IPS-18c (cell line): ENCODE measurements around the gene ATP7B.

Experiments
- H3K4me3 ChIP-seq: 2 replicates; pipeline ENCODE4 v1.7.0; 2013; ENCODE audit warnings: low read depth, mild to moderate bottlenecking, low read length, moderate library complexity; ENCODE audit not compliant: insufficient read depth
- H3K9me3 ChIP-seq: one replicate; pipeline ENCODE4 v1.6.1; 2013; ENCODE audit warnings: mild to moderate bottlenecking, low read length, moderate library complexity; ENCODE audit not compliant: control insufficient read depth, insufficient read depth

ATP7B gene

DNA sequence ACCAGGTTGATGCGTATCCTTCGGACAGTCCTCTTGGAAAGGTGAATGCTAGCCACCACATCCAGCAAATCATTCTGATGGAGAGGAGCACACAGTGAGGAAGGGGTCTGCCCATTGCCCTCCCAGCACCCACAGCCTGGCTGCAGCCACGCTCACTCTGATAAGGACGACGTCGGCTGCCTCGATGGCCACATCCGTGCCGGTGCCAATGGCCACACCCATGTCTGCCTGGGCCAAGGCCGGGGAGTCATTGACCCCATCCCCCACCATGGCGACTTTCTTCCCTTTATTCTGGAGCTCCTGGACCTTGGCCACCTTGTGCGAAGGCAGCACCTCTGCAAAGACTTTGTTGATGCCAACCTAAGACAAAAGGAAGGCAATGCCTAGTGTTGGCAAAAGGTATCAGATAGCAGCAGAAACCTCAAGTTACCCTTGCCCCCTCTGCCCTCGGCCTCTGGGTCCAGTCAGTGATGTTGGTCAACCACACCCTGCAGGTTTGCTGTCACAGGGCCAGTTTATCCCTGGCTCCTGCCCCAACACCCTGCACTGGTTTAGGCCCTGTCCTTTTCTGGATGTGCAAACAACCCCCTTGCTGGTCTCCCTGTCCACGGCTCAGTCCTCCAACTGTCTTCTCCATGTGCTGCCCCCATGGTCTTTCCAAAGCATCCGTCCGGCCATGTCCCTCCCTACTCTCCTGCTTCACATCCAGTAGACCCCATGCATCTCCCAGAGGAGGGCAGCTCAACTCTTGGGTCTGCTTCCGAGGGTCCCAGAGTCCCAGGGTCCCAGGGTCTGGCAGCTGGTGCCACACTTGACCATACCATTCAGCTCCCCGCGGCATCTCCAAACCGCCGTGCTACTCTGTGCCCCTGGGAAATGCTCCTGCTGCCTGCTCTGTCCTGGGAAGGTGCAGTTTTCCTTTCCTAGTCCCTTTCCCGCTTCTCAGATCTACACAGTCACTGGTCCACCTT is 73.6 kb downstream of the ATP7B start:
- Histone ChIP-seq H3K9me3 (no peaks in the 10 kb centered on the region), H3K4me3 (no peak overlapping the region)

- Histone ChIP-seq H3K9me3 (no peaks in the 10 kb centered on the region), H3K4me3 (no peak overlapping the region)
Measured at GRCh38 chr13:51935326-51936171, 75.7 kb downstream of the ATP7B start.

GRCh38 chr13:51934461-51935087 is 76.7 kb downstream of the ATP7B start:
- H3K4me3 ChIP-seq: no peak overlapping the region
- no peaks in the 10 kb centered on the region for H3K9me3 ChIP-seq

GRCh38 chr13:51933466-51934058 is 77.7 kb downstream of the ATP7B start:
- H3K9me3 ChIP-seq: no peaks in the 10 kb centered on the region
- H3K4me3 ChIP-seq: no peak overlapping the region

- Histone ChIP-seq H3K9me3 (no peaks in the 10 kb centered on the region), H3K4me3 (no peak overlapping the region)
Measured at GRCh38 chr13:51932231-51932630, 79.0 kb downstream of the ATP7B start.

DNA sequence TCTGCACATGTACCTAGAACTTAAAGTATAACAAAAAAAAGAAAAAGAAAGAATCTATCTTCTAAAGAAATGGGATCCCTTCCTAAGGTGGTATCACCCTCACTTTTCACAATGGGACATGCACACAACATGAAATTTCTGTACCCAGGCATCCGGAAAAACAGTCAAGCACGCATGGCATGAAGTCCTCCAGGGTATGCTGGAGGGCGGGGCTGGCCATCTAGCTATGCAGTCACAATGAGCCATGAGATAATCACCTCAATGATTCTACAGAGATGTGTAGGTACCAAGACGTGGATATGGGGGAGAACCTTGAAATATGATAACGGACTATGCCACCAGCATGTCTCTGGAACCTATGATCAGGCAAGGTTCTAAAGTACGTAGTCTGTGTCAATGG is 79.6 kb downstream of the ATP7B start:
- no peaks in the 10 kb centered on the region for H3K9me3 ChIP-seq
- no peak overlapping the region for H3K4me3 ChIP-seq

DNA sequence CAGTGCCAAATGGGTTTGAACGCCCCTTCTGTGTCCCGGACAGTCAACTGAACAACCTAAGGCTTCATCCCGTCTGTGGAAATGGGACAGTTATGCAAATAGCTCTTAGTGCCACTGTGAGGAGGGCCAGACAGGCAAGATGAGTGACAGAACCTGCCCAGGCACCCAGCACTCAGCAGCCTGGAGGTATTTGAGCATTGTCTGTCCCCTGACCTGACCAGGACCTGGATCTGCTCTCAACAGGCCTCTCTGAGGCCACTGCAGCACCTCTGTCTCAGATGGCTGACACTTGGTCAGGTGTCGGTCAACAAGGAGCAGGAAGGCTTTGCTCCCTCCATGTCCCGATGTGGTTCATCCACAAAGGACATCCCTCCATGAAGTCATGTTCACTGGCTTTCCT is 81.6 kb downstream of the ATP7B start:
- Histone ChIP-seq H3K9me3 (no peaks in the 10 kb centered on the region), H3K4me3 (no peak overlapping the region)

DNA sequence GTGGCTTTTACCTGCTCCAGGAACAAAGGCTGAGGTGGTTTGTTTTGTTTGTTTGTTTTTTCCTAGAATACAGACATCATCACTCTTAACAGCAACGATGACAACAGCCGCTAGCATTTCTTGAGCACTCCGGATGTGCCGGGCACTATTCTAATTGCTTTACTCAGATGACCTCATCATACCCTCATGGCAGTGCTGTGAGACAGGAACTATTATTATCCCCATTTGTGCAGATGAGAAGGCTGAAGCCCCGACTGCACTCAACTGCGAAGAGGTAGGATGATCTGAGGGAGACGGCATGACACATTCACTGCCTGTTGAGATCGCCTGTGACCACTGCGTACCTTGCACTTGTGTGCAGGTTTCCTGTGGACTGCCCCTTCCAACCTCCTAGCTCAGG is 83.0 kb downstream of the ATP7B start:
- no peaks in the 10 kb centered on the region for H3K9me3 ChIP-seq
- no peak overlapping the region for H3K4me3 ChIP-seq

GRCh38 chr13:51927129-51927528 is 84.1 kb downstream of the ATP7B start:
- H3K9me3 ChIP-seq: no peaks in the 10 kb centered on the region
- no peak overlapping the region for H3K4me3 ChIP-seq

DNA sequence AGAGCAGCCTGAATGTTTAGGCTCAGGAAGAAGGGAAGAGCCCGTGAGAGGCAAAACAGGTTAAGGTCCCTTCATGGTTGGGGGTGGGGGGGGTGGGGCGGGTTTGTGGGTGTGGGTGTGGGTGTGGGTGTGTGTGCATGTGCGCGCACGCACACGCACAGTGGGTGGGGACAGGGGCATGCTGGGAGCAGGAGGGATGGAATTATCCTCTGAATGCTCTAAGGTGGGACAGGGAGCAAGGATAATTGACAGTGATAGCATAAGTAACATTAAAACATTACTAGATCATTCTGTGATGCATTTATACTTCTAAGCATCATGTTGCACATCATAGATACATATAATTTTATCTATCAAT is 84.7 kb downstream of the ATP7B start:
- Histone ChIP-seq H3K4me3 (no peak overlapping the region), H3K9me3 (no peaks in the 10 kb centered on the region)

- H3K4me3 ChIP-seq: no peak overlapping the region
- H3K9me3 ChIP-seq: no peaks in the 10 kb centered on the region
Measured at GRCh38 chr13:51925865-51926527, 85.3 kb downstream of the ATP7B start.

DNA sequence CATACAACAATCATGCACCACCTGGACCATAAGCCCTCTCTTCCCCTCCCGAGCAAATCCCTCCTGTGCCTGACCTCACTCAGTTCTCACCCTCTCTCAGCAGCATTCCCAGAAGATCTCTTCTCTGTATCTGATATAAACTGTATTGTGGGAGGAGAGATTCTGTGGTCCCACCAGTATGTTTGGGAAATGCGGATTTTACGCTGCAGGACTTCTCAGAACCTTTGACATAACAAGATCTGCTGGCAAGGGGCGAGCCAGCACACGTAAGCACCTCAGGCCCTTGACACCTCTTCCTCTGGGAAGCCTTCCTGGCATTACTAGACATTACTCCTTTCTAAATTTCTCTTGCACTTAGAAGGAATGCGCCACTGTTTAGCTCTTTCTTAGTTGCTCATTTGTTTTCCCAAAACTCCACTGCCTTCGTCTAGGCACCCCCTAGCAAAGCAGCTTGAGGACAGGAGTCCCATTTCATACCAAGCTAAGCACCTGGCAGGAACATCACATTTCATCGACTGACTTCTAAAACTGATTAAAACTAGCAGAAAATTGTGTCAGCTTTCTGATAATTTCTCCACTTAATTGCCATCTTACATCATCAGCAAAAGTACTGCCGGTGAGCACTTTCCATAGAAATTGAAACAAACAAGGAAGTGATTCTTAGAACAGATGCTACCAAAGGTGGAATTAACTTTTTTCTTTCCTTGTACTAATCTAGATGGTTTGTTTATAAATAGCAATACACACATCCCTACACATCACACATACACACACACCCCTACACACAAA is 86.3 kb downstream of the ATP7B start:
- no peaks in the 10 kb centered on the region for H3K9me3 ChIP-seq
- H3K4me3 ChIP-seq: no peak overlapping the region

DNA sequence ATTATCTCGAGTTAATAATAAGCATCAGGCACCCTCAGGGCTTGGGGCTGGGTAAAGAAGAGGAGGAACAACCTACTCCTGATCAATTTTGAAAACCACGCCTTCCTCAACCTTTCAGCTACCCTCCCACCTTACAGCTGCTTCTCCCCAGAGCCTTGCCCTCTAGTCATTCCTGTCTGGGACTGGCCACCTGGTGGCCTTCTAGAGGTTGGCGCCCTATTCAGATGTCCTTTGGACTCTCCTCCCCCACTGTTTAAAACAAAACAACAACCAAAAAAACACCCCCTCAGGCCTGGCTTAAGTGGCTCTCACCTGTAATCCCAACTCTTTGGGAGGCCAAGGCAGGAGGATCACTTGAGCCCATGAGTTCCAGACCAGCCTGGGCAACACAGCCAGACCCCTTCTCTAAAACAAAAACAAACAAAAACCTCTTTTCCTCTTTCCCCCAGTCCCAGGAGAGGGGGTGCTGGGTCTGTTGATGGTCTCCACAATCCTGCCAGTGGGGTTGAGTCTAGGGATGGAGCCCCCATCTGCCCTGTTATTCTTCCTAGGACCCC is 87.2 kb downstream of the ATP7B start:
- H3K9me3 ChIP-seq: no peaks in the 10 kb centered on the region
- no peak overlapping the region for H3K4me3 ChIP-seq

DNA sequence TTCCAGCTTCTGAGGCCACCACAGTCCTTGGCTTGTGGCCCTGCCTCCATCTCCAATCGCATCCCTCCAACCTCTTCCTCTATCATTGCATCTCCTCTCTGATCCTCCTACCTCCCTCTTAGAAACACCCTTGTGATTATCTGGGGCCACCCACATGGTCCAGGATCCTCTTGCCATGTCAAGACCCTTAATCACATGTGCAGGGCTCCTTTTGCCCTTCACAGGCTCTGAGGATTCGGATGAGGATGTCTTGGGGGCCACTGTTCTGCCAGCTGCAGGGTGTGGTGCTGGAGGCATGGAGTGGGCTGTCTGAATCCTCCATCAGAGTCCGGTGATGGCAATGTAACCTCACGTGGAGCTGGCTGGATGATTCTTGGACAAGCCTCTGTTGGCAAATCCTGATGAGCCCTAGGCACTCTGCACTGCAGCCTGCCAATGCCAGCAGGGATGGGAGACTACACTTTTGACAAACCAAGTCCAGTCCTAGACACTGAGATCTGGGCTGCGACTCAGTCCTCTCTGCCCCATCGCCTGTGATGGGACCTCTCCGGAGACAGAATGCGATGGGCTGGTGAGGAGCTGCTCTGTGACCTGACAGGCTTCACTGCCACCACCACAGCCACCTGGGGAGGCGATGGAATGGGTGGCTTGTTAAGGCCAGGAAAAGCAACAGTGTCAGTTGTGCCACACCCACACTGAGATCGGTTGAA is 88.3 kb downstream of the ATP7B start:
- H3K4me3 ChIP-seq: no peak overlapping the region

More for the DNA sequence above, 88.3 kb downstream of the ATP7B start:
- H3K9me3 ChIP-seq: no peaks in the 10 kb centered on the region
